HG03571 (cell line): ENCODE data around the gene TMEM269.

ENCODE experiments used
- ATAC-seq: cut with Tn5 transposase; IDR thresholded peaks from one replicate; pipeline ENCODE4 v1.9.1; 2021; ENCODE audit not compliant: unreplicated experiment

The TMEM269 gene

DNA sequence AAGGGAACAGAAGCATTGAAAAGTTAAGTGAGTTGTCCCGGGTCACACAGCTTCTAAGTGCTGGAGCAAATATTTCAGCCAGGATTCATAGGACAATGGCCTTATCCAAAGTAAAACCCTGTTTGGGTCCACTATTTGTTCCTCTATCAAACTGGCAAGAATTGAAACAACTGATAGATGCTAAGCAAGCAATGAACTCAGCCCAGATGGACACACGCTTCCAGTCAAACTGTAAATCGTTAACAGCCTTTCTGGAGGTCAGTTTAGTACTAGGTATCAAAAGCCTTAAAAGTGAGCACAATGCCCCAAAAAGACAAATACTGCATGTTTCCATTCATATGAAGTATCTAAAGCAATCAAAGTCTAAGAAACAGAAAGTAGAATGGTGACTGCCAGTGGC lies 33.2 kb downstream of the TMEM269 start:
- no peak for ATAC-seq

DNA sequence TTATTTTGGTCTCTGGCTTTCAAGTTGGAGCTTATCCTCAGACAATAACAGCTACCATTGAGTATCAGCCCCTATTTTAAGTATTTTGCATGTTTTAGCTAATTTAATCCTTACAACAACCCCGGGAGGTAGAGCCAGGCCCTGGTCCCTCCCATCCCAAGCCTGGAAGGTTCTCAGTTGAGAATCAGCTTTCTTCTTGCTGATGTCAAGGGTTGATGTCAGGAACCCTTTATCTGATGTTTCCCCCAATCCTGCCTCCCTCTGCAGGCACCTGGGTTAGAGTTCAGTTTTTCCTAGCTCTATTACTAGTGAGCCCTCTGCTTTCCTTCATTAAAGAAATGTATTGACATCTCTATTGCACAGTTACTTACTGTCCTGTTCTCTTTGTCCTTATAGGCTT lies 36.0 kb downstream of the TMEM269 start:
- ATAC-seq: no peak

DNA sequence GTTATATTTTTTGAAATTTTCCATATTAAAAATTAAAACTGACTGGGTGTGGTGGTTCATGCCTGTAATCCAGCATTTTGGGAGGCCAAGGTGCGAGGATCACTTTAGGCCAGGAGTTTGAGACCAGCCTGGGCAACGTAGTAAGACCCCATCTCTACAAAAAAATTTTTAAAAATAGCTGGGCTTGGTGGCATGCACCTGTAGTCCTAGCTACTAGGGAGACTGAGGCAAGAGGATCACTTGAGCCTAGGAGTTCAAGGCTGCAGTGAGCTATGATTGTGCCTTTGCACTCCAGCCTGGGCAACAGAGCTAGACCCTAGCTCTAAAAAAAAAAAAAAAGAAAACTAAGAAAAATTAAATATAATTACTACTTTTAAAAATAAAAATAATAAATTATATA lies 36.9 kb downstream of the TMEM269 start:
- no peak for ATAC-seq

DNA sequence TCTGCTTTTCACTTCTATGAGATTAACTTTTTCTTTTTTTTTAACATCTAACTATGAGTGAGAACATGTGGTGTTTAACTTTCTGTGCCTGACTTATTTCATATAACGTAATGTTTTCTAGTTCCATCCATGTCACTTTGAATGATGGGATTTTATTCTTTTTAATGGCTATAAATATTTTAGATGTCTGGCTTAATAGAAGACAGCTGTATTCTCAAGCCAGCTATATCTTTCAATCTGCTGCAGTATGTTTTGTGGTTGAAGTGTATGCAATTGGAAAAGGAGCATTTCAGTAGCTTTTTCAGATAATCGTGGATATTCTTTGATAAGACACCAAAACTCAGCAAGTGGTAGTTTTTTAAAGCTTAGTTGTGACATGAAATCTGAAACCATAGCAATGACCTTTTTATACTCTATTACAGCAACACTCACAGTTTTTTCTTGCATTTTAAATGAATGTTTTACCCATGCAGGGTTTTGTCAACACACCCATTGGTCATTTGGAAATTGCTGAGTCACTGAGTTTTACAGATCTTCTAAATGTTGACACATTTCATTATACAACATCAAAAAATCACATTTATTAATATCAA lies 38.1 kb downstream of the TMEM269 start:
- no peak for ATAC-seq

DNA sequence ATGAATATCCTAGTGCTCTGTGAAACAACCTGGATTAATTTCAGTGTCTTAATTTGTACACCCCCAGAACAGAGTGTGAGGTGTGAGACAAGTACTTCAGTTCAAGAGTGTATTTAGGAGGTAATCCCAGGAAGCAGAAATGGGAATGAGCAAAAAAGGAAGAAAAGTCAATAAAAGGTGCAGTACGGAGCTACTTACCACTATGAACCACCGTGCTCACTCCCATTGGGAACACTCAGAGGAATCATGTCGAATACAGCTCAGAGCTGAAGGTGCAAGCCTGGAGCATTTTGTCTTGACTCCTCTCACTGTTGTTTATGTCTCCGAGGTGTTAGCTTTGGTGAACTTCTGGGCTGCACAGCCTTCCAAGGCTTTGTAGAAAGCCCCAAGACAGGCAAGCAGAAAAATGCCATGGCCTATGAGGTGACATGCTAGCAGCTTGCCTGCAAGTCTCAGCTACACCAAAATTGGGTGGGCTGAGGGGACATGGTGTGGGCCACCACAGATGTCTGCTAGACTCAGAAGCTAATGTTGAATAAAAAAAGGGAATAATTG lies 39.8 kb downstream of the TMEM269 start:
- ATAC-seq: no peak

DNA sequence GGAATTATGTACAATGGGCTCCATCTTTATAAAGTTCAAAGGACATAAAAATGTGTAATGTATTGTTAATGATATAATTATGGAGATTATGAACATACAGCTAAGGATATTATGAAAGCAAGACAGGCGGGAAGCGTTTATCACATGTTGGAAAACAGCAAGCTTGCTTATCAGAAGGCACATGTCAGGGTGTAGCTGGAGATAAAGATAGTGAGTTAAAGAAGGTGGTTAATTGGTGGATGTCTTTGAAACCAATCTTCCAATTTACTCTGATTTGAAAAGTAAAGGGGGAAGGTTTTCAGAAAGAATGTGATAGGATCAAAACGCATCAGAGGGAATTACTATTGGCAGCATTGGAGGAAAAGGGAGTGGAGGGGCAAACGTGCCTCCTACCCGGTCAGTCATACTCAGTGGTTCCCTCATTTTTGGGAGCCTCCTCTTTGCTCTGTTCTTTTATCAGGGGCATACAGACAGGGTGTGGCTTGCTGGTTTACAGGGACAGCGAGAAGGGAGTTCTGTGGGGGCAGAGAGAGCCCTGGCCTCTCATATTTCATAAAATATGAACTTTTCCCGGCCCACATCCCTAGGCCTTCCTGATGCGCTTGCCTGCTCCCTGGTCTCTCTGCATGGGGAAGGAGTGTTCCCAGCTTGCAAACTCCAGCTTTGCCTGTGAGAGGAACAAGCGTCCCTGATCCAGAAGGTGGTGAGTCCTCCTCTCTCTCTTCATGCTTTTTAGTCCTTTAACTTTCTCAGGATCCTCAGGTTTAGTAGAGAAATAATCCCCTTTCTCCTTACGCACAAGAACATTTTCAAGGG lies 40.5 kb downstream of the TMEM269 start:
- ATAC-seq: no peak

DNA sequence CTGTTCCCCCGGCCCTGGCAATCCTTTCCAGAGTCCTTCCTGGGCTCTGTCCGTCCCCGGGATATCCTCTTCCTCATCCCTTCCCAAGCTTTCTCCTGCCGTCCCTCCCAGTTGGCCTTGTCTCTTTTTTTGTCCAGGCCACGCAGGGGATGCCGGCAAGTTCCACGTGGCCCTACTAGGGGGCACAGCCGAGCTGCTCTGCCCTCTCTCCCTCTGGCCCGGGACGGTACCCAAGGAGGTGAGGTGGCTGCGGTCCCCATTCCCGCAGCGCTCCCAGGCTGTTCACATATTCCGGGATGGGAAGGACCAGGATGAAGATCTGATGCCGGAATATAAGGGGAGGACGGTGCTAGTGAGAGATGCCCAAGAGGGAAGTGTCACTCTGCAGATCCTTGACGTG lies 45.8 kb downstream of the TMEM269 start:
- ATAC-seq: no peak

DNA sequence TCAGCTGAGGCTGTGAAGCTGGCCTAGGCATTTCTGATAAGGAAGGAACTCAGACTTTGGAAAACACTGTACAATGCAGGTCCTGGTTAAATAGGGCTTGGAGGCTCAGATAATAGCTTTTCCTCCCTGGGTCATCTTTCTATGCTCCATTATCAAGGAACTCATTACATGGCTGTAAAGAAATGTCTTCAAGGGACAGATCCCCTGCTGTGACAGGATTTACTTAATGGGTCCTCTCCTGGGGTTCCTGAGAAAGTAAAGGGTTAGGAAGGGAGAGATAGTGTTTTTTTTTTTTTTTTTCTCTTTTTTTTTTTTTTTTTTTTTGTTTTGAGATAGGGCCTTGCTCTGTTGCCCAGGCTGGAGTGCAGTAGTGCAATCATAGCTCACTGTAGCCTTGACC lies 46.5 kb downstream of the TMEM269 start:
- no peak for ATAC-seq

DNA sequence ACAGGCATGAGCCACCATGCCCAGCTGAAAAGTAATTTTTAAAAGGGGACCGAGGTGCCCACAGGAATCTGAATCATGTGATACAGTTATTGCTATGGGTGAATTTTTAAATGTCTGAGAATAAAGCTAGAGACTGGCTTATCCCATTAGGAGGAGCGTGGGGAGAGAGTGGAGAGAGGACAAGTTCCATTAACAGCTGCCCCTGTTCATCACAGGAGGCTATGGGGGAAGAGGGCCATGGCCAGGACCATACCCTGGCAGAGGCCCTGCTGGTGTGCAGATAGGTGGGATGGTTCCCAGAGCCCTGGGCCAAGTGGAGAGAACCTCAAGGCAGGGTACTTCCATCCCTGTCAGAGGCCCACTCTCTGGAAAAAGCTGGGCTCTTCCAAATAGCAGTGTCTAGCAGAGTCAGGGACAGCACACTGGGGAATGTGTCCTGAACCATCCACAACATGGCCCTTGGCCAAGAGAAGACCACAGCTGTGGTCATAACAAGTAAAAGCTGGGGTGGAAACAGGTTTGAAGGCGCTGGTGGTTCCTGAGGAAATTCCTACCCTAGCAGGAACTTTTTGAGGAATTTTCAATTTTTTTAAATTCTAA lies 48.0 kb downstream of the TMEM269 start:
- no peak for ATAC-seq

DNA sequence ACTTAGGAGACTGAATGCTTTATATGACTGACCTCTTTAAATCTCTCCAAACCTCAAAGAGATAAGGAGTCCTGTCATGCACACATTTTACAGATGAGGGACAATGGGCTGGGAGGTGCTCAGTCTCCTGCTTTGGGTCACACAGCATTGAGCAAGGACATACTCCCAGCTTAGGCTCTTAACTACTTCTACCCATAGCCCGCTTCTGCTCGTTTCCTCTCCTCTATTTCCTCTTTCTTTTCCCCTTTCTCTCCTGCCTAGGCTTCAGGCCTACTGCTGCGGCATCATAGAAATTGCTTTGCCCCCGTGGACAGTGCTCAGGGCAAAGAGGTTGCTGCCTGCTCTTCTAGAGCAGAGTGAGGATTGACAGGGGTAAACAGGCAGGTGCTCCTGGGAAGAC lies 49.2 kb downstream of the TMEM269 start:
- ATAC-seq: no peak

DNA sequence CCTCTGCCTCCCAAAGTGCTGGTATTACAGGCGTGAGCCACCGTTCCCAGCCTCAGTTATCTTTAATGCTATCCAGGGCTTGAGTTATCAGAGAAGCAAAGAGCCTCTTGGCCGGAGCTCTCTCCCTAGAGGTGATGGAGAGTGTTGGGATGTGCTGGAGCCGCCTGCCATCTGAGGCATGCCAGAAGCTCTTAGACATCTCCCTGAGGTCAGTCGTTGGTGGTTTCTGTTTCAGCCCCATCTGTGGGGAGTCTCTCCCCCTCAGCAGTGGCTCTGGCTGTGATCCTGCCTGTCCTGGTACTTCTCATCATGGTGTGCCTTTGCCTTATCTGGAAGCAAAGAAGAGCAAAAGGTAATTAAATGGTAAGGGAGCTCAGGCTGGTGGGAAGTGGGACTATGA lies 50.0 kb downstream of the TMEM269 start:
- ATAC-seq: no peak

DNA sequence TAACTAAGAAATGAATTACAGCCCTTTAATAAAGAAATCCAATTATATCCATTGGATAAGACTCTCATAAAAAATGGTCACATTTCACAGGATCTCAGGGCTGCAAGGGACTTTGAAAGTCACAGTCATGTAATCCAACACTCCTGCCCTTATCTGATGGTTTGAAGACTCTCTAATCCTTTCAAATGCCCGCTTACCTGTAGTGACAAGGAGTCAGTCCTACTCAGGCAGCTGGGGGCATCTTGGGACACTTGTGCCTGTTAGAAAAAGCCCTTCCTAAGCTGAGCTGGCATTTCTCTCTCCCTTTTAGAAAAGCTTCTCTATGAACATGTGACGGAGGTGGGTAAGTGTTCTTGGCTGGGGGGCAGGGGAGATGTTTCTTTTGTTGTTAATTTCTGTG lies 50.6 kb downstream of the TMEM269 start:
- no peak for ATAC-seq

DNA sequence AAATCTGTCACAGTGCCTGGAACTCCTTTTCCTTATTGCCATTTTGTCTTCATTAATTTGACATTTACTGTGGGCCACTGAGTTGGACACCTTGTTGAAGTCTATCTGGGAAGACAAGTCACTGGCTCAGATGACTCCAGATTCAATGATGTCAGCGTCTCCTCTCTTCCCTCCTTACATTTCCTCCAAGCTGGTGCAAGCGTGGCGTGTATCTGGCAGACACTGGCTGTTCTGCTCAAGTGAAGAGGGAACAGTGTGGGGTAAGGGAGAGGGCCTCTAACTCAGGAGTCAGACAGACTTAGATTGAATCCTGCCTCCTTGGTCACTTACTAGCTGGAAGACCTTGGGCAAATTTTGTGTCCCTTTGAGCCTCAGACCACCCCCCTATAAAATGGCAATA lies 52.9 kb downstream of the TMEM269 start:
- no peak for ATAC-seq

DNA sequence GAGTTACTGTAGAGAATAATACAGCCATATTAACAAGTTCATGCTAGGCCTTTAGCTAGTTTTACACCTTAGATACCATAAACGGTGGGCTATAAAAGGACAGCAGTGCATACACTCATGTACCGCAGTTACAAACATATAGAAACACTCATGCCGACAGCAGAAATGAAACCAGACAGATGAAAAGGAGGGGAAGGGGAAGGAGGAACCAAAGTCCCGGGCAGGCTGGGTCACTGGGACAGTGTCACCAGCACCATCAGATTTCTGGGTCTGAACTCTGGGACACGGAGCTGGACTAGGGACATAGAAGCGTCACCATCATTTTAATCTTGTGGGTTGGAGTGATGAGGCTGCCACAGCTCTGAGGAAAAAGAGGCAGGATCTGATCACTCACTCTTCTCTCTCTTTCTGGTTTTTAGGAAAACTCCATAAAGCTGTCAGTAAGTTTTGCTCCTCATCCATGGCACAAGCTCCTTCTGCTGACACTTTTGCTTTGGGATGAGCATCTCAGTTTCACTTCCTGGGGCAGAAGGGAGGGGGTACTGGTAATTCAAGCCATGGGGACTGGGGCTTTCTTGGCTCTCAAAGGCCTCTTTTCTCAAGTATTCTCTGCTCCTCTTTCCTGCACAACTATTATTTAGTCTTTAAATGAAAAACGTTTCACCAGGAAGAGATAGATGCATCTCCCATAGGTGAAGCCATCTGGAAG lies 53.8 kb downstream of the TMEM269 start:
- no peak for ATAC-seq

DNA sequence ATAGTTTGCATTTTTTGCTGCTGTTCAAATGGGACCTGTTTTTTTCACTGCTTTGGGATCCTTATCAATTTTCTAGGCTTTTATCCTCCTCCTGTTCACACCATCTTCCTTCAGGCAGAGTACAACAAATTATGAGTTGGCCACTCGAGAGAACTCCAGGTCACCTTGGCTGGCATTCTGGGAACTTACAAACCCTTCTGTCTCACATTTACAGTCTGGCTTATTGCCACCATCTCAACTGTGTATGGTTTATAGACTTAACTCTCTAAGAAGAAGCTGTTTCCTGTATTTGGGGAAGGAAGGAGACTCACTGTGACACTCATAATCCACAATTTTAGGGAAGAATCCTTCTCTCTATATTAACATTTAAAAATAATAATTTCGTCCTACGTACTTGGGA lies 56.2 kb downstream of the TMEM269 start:
- no peak for ATAC-seq

DNA sequence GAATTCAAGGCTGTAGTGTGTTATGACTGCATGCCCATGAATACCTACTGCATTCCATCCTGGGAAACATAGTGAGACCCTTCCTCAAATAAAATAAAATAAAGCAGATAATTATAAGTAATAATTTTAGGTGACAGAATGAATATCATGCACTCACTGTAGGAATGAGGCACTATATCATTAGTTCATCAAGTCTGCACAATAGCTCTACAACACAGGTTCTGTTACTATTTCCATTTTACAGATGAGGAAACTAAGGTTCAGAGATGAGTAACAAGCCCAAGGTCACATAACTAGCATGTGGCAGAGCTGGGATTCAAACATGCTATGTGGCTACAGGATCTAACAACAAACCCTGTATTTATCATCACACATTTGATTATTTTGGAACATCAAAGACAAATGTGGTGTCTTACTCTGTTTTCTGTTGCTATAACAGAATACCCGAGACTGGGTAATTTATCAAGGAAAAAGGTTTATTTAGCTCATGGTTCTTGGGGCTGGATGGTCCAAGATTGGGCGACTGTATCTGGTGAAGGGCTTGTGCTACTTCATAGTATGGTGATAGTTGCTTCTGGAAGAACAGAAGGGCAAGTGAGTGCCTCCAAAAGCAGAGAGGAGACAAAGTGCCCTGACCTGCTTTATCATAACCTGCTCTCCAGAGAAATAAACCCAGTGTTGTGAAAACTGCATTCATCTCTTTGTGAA lies 56.8 kb downstream of the TMEM269 start:
- no peak for ATAC-seq

DNA sequence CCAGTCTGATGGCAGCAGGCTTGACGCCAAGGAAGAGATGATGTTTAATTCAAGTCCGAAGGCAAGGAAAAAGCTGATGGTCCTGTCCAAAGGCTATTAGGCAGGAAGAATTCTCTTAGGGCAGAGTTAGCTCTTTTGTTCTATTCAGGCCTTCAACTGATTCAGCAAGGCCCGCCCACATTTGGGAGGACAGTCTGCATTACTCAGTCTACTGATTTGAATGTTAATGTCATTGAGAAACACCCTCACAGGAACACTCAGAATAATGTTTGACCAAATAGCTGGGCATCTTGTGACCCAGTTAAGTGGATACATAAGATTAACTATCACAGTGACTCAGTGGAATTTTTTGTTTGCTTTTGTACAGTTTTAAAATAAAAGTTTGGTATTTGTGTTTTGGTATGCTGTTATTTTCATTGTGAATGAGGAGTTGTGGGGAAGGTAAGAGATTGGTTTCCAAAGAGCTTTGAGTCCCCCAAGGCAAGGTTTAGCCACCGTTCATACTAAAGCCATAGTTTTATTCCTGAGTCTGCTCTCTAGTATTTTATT lies 59.9 kb downstream of the TMEM269 start:
- no peak for ATAC-seq

DNA sequence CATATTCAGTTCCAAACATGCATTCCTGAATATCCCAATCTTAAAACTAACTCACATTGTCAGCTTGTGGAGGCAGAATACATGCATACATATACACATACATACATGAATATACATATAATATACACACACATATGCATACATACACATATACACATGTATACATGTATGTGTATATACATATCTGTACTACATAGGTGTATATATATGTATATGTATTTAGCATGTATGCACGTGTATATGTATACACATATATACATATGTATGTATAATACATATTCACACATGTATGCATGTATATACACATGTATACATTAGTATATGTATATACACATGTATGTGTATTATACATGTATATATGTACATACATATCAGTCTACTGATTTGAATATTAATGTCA lies 60.4 kb downstream of the TMEM269 start:
- no peak for ATAC-seq

DNA sequence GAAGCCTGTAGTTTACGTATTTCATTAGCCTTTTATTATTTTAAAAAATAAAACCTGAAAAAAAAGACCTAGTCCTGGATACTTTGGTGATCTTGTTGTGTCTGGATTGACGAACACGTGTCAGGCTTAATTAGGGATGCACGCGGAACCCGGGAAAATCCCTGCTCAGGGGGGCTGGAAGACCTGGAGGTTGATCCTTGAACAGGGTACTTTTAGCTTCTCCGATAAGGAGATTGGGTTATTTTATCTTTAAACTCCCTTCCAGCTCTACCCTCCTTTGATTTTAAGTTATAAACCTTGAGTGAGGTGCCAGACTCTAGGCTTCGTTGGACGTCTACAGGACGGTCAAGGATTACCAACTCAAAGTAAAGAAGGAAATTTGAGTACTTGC lies 61.1 kb downstream of the TMEM269 start:
- ATAC-seq: no peak

DNA sequence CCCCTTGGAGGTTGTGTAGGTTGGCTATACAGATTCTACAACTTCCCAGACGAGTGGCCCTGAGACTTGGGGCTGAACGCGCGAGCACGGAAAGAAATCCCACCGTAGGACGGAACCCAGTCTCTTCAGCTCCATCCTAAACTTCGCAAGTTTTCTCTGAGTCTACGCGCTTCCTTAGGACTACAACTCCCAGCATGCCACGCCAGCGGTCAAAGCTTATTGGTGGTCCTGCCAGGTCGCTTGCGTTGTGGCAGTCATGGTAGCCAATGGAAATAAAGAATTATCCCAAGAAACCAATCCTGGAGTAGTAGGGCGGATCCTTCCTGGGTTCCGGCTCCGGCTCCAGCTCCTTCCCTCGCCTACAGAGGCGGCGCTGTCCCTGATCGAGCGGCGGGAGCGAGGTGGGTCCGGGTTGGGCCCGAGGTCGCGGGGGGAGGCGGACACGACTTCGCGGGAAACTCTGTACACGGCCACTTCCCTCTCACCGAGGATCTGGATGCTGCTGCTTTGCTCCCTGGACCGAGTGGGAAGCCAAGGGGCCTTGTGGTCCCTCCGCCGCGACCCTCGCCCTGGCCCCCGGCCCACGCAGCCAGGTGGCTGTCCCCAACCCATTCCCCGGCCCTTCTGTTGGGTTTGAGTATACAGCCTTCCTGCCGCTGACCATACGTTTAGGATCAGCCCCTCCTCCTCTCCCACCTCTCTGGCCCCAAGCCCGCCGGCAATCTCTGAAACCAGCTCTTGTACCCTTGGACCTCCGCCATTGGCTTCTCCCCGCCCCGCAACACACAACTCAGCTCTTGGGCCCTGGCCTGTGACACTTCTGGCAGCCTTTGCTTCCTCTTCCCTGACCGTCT lies 61.7 kb downstream of the TMEM269 start, which contains the start of gene ZNF691:
ZNF691 (plus strand) TSS at position 357 of the 854 bp plus-strand sequence. CDS start 3,046 bp downstream, outside the sequence.
- peak; percentile 92 for ATAC-seq
